NK-92 (cell line): ENCODE results near the gene RFX8.

Source experiments
- DNase-seq: peaks from one replicate; lab custom pipeline; 2025; ENCODE audit not compliant: unreplicated experiment; lab: John Stamatoyannopoulos, UW

The RFX8 gene

DNA sequence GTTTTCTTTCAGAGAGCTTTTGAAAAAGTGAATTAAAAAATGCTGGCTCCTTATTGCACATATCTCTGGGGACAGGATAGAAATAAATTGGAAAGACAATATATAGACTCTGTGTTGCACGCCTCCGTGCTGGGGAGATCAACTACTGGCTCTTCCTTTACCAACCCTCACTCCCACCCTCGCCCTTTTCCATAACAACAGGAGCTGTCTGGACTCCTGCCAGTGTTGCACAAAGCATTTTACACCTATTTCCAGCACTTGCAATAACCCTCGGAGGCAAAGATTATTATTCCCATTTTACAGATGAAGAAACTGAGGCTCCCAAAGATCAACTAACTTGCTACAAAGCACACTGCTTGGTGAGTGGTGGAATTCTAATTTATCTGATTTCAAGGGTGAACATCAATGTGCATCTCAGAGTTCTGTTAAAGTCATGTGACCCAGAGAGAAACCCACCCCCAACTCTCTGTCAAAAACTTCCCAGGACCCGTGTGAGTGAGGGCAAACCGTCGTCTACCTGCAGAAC, 91.8 kb downstream of the RFX8 start:
- no peak for DNase-seq

DNA sequence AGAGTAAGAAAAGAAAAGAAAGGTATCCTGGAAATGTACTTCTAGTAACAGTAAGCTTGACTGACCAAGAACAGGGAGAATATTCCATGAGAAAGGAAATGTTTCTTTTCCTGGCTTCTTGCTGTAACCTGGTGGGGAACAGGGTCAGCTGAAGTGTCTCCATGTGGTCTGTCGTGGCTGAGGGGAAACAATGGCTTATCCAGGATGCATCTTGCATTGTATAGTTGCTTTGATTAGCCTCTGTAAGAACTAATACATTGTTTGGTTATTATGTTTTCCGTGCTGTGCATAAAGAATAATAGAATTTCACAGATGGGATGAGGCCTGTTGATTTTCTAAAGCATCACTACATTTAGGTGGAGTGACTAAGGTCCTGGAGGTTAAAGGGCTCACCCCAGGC, 92.5 kb downstream of the RFX8 start:
- no peak for DNase-seq

DNA sequence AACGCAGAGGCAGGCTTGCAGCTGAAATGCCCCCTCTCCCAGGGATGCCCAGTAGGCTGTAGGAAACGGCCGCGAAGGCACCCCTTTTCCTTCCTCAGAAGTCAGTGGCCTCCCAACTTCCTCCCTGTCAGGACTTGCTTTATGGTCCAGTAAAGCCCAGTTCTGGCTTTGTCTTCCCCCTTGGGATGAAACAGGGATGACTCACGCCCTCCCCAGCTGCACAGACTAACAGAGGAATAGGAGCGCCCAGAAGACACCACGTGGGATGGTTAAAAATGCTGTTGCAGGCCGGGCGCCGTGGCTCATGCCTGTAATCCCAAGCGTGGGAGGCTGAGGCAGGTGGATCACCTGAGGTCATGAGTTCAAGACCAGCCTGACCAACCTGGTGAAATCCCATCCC, 94.5 kb downstream of the RFX8 start:
- DNase-seq = no peak

DNA sequence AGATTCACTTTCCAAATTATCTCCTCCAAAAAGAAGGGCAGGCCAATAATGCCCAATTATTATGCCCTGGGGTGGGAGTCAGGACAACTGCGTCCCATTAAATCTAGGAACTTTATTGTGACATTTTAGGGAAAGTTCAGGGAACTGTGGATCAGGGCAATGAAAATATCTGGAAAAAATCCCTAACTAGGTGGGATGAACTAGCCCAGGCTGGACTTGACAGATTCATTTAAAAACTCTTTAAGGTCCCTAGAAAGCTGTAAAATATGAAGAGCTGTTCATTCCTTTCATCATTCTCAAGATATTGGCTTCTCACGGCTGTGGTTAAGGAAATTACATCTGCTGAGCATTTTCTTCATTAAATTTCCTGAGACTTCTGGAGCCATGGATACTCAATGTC, 95.8 kb downstream of the RFX8 start:
- no peak for DNase-seq

DNA sequence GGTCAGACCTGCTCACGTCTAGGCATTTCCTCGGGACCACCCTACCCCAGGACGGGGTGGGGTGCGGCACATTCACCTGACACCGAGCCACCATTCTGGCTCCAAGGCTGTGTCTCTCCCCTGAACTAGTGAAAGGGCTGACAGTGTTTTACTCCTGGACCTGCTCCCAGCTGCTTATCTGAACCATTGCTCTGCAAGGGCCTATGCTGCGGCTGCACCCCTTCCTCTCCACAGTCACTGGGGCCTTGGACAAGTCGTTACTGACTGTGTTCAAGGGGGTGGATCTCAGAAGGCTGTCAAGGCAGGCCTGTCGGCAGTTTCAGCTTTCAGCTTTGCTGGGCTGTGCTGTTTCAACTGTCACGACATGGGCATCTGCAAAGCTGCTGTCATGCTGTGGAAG, 99.3 kb downstream of the RFX8 start:
- no peak for DNase-seq

DNA sequence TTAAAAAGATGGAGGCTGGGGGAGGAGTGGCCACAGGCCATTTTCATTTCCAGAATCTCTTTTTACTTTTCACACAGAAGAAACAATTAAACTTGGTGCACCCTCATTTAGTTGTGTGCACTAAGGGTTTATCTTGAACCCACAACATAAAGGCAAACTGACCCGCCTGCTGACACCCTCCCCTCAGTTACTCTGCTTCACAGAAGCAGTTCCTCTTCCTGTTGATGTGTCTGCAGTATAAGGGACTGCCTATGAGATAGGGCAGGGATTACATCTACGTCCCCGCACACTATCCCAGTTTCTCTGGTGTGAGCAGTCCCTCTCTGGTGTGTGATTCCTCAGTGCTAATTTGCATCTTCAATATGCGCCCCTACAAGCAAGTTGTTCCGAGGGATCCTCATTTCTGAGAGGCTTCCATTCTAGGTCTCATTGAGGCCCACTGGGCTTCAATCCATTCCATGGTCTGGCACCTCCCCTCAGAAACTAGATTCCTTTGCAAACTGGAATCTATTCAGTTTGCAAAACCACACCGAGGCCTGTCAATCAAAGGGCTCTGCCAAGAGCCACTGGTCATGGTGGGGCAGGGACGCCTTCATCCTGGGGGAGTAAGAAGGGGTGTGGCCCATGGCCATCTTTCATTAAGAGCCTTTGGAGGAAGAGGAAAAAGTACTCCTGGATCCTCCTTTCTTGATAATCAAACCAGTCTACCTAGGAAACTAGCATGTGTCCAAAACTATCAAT, 99.9 kb downstream of the RFX8 start:
- no peak for DNase-seq

DNA sequence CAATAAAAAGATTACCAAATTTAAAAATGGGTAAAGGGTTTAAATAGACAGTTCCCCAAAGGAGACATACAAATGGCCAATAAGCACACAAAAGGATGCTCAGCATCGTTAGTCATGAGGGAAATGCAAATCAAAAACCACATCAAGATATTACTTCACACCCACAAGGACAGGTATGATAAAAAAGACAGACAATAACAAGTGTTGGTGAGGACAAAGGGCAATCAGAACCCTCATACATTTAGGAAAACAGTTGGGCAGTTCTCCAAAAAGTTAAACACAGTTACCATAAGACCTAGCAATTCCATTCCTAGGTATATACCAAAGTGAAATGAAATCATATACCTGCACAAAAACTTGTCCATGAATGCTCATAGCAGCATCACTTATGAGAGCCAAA, 102.1 kb downstream of the RFX8 start:
- no peak for DNase-seq

DNA sequence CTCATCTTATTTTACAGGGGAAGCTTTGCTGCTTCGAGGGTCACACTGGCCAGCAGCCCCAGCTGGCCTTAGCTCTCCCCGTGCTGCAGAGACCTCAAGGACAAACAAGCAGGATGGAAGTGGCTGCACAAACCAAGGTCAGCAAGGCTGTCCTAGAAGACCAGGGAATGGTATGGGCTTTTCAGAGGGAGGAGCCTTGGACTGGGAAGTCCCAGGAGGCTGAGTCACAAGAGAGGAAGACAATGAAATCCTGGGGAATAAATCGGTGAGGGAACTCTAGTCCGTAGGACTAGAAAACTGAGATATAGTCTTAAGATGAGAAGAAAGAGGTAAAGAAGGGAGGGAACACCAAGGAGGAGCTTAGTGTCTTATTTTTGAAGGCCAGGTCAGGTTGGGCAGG, 103.3 kb downstream of the RFX8 start:
- DNase-seq = no peak

DNA sequence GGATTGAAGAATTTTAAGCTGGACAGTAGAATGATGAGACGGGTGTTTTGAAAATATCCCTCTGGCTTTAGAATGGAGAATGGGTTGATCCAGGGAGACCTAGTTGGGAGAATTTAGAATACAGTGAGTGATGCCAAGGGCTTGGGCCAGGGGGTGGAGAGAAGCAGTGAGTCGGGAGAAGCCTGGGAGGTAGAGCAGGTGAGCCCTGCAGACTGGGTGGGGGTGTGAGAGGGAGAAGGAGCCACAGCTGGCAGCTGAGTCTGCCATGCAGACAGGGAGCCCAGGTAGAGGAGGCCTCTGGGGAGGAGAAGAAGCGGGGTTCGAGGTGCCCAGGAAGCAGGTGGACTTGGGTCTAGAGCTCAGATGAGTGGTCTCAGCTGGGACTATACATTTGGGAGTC, 105.8 kb downstream of the RFX8 start:
- no peak for DNase-seq

DNA sequence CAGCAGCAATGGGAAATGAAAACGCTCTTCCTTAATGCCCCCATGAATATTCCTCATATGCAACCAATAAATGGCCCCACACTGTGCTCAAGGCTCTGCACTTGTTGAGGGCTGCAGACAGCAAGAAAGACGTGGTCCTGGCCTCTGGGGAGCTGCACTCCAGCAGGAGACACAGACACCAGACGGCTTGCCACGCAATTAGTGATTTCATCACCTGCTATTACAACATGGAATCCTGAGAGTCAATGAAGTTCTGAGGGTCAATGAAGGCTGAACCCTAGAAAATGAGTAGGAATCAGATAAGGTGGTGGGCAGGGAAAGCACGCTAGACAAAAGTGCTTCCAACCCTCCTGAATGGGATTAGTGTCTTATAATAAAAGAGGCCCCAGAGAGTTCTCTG, 106.5 kb downstream of the RFX8 start:
- DNase-seq = no peak

DNA sequence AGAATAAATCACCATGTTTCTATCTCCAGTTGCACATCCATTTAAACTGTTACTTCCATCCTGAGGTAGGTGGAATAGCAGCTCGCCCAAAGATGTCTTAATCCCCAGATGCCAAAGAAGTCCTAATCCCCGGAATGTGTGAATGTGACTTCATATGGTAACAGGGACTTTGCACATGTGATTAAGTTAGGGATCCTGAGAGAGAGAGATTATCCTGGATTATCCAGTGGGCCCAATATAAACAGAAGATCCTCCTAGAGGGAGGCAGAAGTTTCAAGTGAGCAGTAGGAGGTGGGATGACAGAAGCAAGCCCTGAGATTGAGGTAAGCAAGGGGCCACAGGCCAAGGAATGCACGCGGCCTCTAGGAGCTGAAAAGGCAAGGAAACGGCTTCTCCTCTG, 107.4 kb downstream of the RFX8 start:
- DNase-seq = no peak

DNA sequence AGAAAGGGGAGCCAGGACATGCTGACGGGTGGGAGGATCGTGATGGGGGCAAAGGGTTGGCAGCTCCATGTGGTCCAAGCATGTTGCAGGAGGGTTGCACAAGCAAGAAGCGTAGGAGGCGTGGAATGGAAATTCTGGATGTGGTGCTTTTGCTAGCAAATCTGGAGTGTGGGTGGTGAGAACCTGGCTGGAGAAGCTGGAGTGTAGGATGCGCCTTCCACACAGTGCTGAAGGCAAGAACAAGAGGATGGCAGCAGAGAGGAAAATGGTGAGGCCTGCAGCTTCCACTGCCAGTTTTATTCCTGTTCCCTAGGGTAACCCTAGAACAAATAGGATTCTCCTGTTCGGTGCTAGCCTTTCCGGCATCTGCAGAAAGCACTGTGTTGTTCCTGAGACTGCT, 110.0 kb downstream of the RFX8 start:
- no peak for DNase-seq

DNA sequence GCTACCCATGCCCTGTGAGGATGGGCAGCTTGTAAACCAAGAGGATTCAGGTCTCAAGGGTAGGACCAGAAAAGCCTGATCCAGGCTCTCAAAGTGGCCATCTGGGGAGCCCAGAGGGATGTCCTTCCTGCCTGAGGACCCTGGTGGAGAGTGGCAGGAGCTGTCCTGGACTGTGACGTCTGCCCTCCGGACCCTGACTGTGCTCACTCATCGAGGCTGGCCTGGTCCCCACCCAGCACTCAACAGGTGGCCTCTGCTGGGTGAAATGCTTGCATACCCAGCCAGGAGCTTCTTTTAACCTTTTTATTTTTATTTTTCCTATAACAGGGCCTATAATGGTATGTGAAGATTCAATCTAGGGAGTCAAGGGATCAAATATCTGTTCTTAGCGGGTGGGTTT, 112.1 kb downstream of the RFX8 start:
- DNase-seq = no peak

DNA sequence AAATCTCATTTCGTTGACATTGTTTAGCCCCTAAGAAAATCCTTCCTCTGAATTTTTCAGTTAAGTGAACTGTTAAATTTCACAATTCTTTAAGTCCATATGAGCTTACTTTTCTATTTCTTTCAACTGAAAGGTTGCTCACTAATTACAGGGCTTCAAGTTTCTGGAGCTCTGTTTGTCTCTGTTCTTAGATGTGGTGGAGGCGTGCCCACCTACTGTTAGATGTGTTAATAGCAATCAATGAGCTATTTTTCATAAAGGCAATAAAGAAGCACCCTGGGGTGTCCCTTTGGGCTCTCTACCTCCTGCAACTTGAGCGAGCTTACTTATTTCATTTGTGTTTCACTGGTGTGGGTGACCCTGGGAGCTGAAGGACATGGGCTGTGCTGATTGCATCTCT, 112.6 kb downstream of the RFX8 start:
- no peak for DNase-seq

DNA sequence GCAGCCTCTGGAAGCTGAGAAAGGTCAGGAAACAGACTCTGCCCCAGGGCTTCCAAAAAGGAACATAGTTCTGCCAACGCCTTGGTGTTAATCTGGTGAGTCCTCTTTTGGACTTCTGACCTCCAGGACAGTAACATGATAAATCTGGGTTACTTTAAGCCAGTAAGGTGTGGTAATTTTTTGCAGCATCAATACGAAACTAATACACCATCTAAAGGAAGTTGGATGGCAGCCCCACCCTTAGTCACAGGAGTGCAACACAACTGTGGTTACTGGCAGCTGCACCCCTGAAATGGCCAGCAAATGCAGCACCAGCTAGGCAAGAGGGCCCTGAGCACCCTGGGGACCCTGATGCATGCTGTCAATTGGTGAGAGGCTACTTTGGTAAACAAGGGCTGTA, 113.4 kb downstream of the RFX8 start:
- DNase-seq = no peak

DNA sequence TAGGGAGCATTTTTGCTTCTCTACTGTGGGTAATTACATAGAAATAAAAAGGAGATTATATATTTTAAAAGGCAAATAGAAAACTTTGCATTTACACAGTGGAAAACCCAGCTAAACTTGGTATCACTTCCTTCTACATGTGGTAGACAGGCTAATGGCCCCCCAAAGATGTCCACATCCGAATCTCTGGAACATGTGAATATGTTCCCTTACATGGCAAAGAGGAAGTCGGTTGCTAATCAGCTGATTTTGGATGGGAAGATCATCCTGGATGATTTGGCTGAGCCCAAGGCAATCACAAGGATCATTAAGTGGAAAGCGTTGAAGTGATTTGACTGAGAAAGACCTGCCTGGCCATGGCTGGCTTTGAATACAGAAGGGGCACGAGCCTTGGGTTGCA, 113.8 kb downstream of the RFX8 start:
- no peak for DNase-seq

DNA sequence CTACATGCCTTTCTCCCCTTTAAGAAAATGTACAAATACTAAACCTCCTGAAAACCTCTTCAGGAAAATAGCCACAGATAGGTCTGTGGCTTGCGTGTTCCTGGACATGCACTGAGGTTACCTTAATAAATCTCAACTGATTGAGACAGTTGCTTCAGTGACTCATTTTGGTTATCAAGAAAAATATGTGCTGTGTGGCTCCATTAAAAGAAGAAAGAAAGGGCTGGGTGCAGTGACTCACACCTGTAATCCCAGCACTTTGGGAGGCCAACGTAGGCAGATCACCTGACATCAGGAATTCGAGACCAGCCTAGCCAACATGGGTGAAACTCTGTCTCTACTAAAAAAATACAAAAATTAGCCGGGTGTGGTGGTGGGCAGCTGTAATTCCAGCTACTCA, 114.7 kb downstream of the RFX8 start:
- DNase-seq = no peak

DNA sequence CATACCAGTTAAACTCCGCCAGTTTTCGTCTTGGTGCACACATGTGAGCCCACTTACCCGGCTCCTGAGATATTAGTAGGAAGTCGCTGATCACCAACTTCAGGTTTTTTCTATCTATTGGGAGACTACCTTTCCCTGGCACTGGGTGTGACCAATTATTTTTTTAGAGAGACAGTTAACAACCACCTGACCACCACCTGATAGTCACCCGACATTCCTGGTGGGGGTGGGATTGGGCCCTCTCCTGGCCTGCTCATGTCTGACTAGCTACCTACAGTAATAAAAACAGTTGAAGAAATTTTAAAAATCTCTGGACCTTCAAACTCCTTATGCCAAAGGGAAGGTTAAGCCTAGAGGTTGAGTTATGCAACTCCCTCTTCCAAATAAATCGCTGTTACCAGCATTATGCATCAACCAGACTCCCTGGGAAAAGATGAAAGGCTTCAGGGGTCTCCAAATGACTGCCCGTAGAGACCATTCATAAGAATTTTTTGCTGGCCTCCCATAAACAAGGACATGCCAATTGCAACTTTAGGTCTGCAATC, 115.4 kb downstream of the RFX8 start:
- no peak for DNase-seq

DNA sequence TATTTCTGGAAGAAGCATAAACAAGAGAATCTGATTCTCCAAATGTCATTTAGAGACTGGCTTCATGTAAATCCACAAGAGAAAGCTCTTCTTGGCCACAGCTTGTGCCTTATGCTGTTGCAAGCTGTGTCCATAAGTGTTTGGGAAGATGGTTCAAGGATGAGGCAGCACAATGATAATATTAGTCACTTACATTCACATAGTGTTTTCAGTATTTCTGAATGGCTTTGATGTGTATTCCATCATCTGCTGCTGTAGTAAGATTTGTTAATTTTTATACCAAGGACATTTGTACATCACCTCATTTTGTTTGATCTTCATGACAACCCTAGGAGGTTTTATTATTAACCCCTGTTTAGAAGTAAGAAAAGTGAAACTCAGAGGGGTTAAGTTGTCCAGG, 117.5 kb downstream of the RFX8 start:
- DNase-seq = no peak

DNA sequence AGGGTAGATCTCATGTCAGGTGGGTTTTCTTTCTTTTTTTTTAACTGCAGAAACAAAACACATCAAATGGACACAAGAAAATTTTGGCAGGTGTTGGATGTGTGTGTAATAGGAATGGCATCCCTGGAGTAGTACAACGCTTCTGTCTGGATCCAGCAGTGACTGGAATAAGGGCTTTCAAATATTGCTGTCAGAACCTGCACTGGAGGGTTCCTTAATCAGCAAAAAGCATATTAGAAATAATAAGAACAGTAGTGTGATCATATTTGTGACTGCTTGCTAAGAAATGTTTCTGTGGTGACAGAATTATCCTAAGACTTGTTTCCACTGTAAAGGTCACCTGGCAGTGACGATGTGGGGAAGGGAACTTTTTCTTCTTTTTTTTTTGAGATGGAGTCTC, 118.4 kb downstream of the RFX8 start:
- DNase-seq = no peak

DNA sequence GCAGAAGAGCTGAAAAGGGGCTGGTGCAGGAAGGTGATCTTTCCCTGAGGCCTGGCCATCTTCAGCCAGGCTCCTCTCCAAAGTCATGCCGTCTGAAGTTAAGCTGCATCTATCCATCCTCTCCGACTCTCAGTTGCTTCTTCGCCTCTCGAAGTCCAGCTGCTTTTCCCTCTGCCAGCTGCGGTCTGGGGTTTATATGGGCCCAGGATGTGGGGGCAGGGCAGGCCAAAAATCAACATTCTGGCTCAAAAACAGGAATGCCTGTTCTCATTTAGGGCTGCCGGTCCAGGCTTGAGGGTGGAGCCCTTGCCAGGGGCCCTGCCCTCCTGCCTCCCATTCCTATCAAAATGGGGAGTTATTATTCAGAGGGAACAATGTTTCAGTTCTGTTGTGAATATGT, 118.9 kb downstream of the RFX8 start:
- DNase-seq = no peak

DNA sequence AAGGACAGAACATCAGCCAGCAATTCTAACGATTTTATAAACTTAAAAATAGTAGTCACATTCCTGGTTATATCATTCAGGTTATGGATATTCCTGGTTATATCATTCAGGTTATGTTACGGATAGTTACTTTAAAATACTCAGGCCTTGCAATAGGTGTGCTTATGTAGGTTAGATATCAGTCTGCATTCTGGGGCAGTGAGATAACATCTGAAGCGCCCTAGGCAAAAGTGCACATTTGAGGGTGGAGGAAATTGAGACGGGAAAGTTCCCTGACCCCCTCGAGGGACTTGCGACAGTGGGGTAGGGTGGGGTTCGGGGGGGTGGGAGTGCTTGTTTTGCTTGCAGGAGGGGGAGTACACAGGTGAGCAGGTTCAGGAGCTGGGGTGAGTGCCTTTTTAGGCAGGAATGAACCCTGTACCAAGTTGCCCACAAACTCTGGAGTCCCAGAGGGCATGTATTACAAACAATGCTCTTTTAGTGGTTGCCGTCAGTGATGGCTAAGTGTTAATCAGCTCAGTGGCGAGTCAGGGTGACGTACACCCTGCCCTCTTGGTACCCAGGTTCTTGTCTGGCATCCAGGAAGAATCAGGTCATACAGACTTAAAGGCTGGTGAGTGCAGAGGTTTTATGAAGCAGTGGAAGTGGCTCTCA, 119.4 kb downstream of the RFX8 start:
- DNase-seq = no peak
